HCT116 (cell line): ENCODE results near the gene C17orf67.

Source experiments
- CEBPB ChIP-seq: IDR thresholded peaks from 2 replicates; pipeline ENCODE4 v1.6.1; 2012; ENCODE audit warnings: low read depth
- POLR2A ChIP-seq: IDR thresholded peaks from 2 replicates; pipeline ENCODE4 v1.7.0; 2011; ENCODE audit warnings: borderline replicate concordance; ENCODE audit not compliant: insufficient read depth, insufficient read length; ENCODE audit errors: extremely low read depth
- TF ChIP-seq, protein P1 (sequence below): IDR thresholded peaks from 2 replicates; pipeline ENCODE4 v1.6.1; 2012
- TF ChIP-seq, protein P2 (sequence below), 3 experiments: fragments of 200-600 bp in 1 of 3; sonication (generic) in 1 of 3; IDR thresholded peaks in 2 of 3; conservative IDR thresholded peaks in 1 of 3; 2 replicates each; pipeline ENCODE4 v1.5.1; 2012 to 2017; ENCODE audit warnings: low read depth in 2 of 3, low read length in 2 of 3, antibody characterized with exemption in 1 of 3, borderline replicate concordance in 1 of 3, control low read depth in 1 of 3, mild to moderate bottlenecking in 1 of 3, mixed read lengths in 1 of 3, mixed run types in 1 of 3, moderate library complexity in 1 of 3; ENCODE audit not compliant: insufficient read depth in 1 of 3

DNA sequence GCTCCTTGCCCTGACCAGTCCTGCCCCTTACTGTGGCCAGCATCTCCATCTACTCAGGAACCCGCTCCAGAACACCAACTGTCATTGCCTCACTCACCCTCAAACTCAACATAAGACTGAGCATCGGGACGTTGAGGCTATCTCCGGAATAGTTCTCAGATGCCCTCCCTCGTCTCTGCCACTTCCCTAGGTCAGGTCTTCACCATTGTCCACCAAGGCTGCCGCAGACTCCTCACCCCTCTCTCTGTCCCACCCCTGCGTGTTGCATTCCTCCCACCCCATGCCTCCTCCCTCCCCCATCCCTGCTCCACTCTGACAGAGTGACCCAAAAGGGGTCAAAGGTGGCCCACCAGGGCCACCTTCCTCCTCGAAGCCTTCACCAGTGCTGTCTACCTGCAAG is 37.2 kb downstream of the C17orf67 start:
- TF ChIP-seq POLR2A = no peak
- TF ChIP-seq CEBPB = no peak
- TF ChIP-seq, protein P1, sequence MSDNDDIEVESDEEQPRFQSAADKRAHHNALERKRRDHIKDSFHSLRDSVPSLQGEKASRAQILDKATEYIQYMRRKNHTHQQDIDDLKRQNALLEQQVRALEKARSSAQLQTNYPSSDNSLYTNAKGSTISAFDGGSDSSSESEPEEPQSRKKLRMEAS = no peak
- TF ChIP-seq, protein P2, sequence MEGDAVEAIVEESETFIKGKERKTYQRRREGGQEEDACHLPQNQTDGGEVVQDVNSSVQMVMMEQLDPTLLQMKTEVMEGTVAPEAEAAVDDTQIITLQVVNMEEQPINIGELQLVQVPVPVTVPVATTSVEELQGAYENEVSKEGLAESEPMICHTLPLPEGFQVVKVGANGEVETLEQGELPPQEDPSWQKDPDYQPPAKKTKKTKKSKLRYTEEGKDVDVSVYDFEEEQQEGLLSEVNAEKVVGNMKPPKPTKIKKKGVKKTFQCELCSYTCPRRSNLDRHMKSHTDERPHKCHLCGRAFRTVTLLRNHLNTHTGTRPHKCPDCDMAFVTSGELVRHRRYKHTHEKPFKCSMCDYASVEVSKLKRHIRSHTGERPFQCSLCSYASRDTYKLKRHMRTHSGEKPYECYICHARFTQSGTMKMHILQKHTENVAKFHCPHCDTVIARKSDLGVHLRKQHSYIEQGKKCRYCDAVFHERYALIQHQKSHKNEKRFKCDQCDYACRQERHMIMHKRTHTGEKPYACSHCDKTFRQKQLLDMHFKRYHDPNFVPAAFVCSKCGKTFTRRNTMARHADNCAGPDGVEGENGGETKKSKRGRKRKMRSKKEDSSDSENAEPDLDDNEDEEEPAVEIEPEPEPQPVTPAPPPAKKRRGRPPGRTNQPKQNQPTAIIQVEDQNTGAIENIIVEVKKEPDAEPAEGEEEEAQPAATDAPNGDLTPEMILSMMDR (IDR thresholded peaks at IDR 0.05 in 2 of 3, conservative IDR thresholded peaks at IDR 0.05 in 1 of 3; ENCODE audit: borderline replicate concordance in 1 of 3, insufficient read depth in 1 of 3, low read depth in 2 of 3, low read length in 2 of 3) = no peak
